GM23248 (cell line): ENCODE measurements around the gene TMPRSS3. TPM values are rescaled to one million over a fixed set of nuclear protein-coding genes. Genes with fewer than 3 reads are reported as not detected.

Experiments
- DNase-seq: peaks from one replicate; pipeline ENCODE4 v3.0.0-alpha.2; 2015
- H2AFZ ChIP-seq: fragments of 200-600 bp; sonication (generic); 2 replicates; pipeline ENCODE4 v1.6.1; 2016; ENCODE audit warnings: antibody characterized with exemption
- H3F3A ChIP-seq: fragments of 200-600 bp; sonication (generic); 2 replicates; pipeline ENCODE4 v1.6.1; 2016; ENCODE audit warnings: mild to moderate bottlenecking, antibody characterized with exemption, mixed run types; ENCODE audit not compliant: insufficient read depth
- H3K27ac ChIP-seq: fragments of 200-600 bp; sonication (generic); 2 replicates; pipeline ENCODE4 v1.5.1; 2016; ENCODE audit warnings: mild to moderate bottlenecking
- H3K27me3 ChIP-seq: fragments of 200-600 bp; sonication (generic); replicated peaks from 2 replicates; pipeline ENCODE4 v1.6.1; 2016; ENCODE audit warnings: mild to moderate bottlenecking; ENCODE audit not compliant: insufficient read depth
- H3K36me3 ChIP-seq: fragments of 200-600 bp; sonication (generic); 2 replicates; pipeline ENCODE4 v1.6.1; 2016; ENCODE audit warnings: low read depth, mild to moderate bottlenecking
- H3K4me1 ChIP-seq: fragments of 200-600 bp; sonication (generic); 2 replicates; pipeline ENCODE4 v1.6.1; 2016; ENCODE audit warnings: mild to moderate bottlenecking; ENCODE audit not compliant: insufficient read depth
- H3K4me2 ChIP-seq: fragments of 200-600 bp; sonication (generic); one replicate; pipeline ENCODE4 v1.6.1; 2016; ENCODE audit warnings: mild to moderate bottlenecking; ENCODE audit not compliant: unreplicated experiment
- H3K4me3 ChIP-seq: fragments of 200-600 bp; sonication (generic); 2 replicates; pipeline ENCODE4 v1.5.1; 2016; ENCODE audit warnings: mild to moderate bottlenecking
- H3K79me2 ChIP-seq: fragments of 200-600 bp; sonication (generic); 2 replicates; pipeline ENCODE4 v1.6.1; 2016; ENCODE audit warnings: mild to moderate bottlenecking; ENCODE audit not compliant: insufficient read depth
- H3K9ac ChIP-seq: fragments of 200-600 bp; sonication (generic); 2 replicates; pipeline ENCODE4 v1.6.1; 2016; ENCODE audit warnings: mild to moderate bottlenecking
- H3K9me2 ChIP-seq: fragments of 200-600 bp; sonication (generic); 2 replicates; pipeline ENCODE4 v1.6.1; 2016; ENCODE audit warnings: mixed run types, mild to moderate bottlenecking, moderate library complexity; ENCODE audit not compliant: insufficient read depth
- H3K9me3 ChIP-seq: fragments of 200-600 bp; sonication (generic); one replicate; pipeline ENCODE4 v1.6.1; 2017; ENCODE audit warnings: low read depth
- H4K20me1 ChIP-seq: fragments of 200-600 bp; sonication (generic); 2 replicates; pipeline ENCODE4 v1.6.0; 2016; ENCODE audit not compliant: insufficient read depth
- EZH2 ChIP-seq: fragments of 200-600 bp; sonication (generic); IDR thresholded peaks from 2 replicates; pipeline ENCODE4 v1.6.1; 2018; ENCODE audit warnings: antibody characterized with exemption, mild to moderate bottlenecking; ENCODE audit not compliant: insufficient read depth, poor library complexity, severe bottlenecking
- EZH2phosphoT487 ChIP-seq: fragments of 200-600 bp; sonication (generic); IDR thresholded peaks from 2 replicates; pipeline ENCODE4 v1.6.1; 2018; ENCODE audit warnings: antibody characterized with exemption, moderate library complexity, mild to moderate bottlenecking, low read depth; ENCODE audit not compliant: insufficient read depth
- WGBS, 2 experiments: methylation state at CpG; one replicate each; pipeline ENCODE4 v1.1.6; 2015 to 2017; ENCODE audit warnings: low lambda C conversion rate in 2 of 2, low coverage in 1 of 2; ENCODE audit errors: missing lambda C conversion rate in 2 of 2; 5-methylcytosine and 5-hydroxymethylcytosine counted together
- in situ Hi-C: fragments of 300-500 bp; cut with MboI; formaldehyde crosslinking; loops from 2 replicates; pipeline ENCODE4 v1.15.0; 2020
- polyA plus RNA-seq: library from polyadenylated mRNA; unstranded; fragments of >200 nt; fragmentation: Nextera tagmentation; extraction: Ambion mirVana; gene quantifications from 2 replicates; pipeline ENCODE4 v1.2.1, GENCODE V29; 2016
- total RNA-seq: library from RNA; depleted of rRNA; stranded (reverse); fragments of >200 nt; shearing (Covaris generic); gene quantifications from 2 replicates; pipeline ENCODE4 v1.2.3, GENCODE V29; 2014

Gene TMPRSS3
- total and polyA plus RNA-seq, 2 experiments from 2014 or later = not detected

DNA sequence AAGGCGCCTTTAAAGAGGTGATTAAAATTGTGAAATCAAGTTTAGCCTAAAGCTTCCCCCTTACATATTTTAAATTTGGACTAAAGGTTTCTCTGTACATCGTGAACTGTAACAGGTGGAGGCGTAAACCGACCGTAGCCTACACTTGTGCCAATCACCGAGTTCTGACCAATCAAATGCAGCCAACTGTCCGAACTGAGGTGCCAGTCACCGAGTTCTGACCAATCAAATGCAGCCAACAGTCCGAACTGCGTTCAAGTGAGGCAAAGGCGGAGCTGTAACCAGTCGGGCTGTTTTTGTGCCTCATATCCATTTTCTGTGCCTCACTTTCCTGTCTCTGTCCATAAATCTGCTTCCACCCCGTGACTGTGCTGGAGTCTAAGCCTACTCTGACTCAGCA, 36.9 kb downstream of the TMPRSS3 start:
- WGBS, 2 experiments = 52 to 54% methylated on average over 13 of the region's 13 CpGs

DNA sequence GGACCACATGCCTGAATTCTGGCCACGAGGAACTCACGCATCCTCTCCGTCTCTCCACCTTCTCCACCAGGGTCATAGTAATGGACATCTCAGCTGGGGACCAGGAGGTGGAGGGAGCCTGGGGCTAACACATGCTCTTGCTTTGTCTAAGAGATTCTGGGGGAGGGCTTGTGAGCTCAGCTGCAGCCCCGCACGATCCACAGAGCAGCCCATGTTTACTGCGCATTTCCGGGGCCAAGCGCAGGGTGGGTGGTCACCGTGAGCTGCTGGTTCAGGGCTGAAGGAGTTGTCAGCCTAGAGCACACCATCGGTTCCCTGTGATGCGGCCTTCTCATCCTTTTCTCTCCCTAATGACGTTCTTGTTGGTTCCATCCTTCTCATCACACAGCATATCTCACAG, 37.6 kb downstream of the TMPRSS3 start:
- no peak overlapping the region for H3K4me3 ChIP-seq
- no peaks in the 10 kb centered on the region for H3K79me2 ChIP-seq
- H3K9me2 ChIP-seq = no peaks in the 10 kb centered on the region
- no peaks in the 10 kb centered on the region for H3K9me3 ChIP-seq
- in situ Hi-C loops = no loop called here
- TF ChIP-seq EZH2 (no peak), EZH2phosphoT487 (no peak)
- 60 to 63% methylated on average over 12 of the region's 12 CpGs for WGBS, 2 experiments
- DNase-seq = no peak
- no peaks in the 10 kb centered on the region for H3F3A ChIP-seq
- no peak overlapping the region for H2AFZ ChIP-seq
- H3K27ac ChIP-seq = no peak overlapping the region
- H4K20me1 ChIP-seq = no peaks in the 10 kb centered on the region
- H3K36me3 ChIP-seq = no peaks in the 10 kb centered on the region
- H3K4me2 ChIP-seq = no peak overlapping the region
- H3K27me3 ChIP-seq = 0 out of 2 replicates have a peak, but pooled peaks cover 2% of the 10 kb centered on the region
- no peaks in the 10 kb centered on the region for H3K4me1 ChIP-seq
- H3K9ac ChIP-seq = no peak overlapping the region

More for the DNA sequence above, 36.9 kb downstream of the TMPRSS3 start:
- no peaks in the 10 kb centered on the region for H3K9me3 ChIP-seq
- H3K27me3 ChIP-seq = 0 out of 2 replicates have a peak, but pooled peaks cover 2% of the 10 kb centered on the region
- no peak overlapping the region for H3K4me3 ChIP-seq
- no peak overlapping the region for H3K27ac ChIP-seq
- no peaks in the 10 kb centered on the region for H3F3A ChIP-seq
- H3K79me2 ChIP-seq = no peaks in the 10 kb centered on the region
- no peaks in the 10 kb centered on the region for H3K9me2 ChIP-seq
- H3K36me3 ChIP-seq = no peaks in the 10 kb centered on the region
- in situ Hi-C loops = no loop called here
- no peak for TF ChIP-seq EZH2
- no peak for TF ChIP-seq EZH2phosphoT487
- no peaks in the 10 kb centered on the region for H4K20me1 ChIP-seq
- H3K4me1 ChIP-seq = no peaks in the 10 kb centered on the region
- no peak for DNase-seq
- H3K9ac ChIP-seq = no peak overlapping the region
- H3K4me2 ChIP-seq = no peak overlapping the region
- no peak overlapping the region for H2AFZ ChIP-seq

DNA sequence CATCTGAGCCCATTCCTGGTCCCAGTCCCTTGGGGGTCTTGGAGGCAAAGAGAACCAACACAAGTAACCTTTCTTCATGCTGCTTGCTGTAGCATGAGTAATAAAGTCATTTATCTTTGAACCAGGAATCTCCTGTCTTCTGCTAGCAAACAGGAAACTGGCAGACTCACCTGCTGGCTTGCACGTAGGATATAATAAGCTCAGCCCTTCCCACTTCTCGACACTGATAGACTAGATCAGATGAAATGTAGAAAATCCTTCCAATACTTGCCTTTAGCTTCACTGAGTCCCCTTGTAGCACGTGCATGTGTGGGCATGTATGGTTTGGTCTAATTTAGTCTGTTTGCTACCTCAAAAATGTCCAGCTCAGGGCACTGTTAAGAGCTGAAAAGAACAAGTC, 38.5 kb downstream of the TMPRSS3 start:
- Histone ChIP-seq H4K20me1 (no peaks in the 10 kb centered on the region), H3K27me3 (0 out of 2 replicates have a peak, but pooled peaks cover 2% of the 10 kb centered on the region), H3K79me2 (no peaks in the 10 kb centered on the region), H3K9me2 (no peaks in the 10 kb centered on the region), H3F3A (no peaks in the 10 kb centered on the region), H3K36me3 (no peaks in the 10 kb centered on the region), H3K27ac (no peak overlapping the region), H3K4me1 (no peaks in the 10 kb centered on the region), H3K9me3 (no peaks in the 10 kb centered on the region), H3K4me3 (no peak overlapping the region), H3K9ac (no peak overlapping the region), H2AFZ (no peak overlapping the region), H3K4me2 (no peak overlapping the region)
- TF ChIP-seq EZH2phosphoT487 = no peak
- TF ChIP-seq EZH2 = no peak
- DNase-seq = no peak
- 21 to 25% methylated on average over 3 of the region's 3 CpGs for WGBS, 2 experiments
- in situ Hi-C loops = no loop called here

DNA sequence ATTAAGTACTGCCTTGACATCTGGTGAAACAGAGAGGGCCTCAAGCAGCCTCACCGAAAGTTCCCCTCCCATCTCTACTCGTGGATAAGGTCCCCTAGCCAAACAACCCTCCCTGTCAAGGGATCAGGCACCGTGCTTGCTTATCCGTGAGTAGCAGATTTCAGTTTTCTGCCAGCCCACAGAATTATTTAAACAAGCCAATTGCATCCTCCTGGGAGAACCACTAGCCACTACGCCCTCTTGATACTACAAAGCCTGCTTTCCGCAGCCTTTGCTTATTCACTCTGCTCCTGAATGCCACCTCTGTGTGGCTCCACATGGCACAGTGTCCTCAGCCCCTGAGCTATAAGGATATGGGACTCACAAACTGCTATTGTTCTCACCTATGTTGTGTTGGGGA, 39.2 kb downstream of the TMPRSS3 start:
- no peak overlapping the region for H3K4me2 ChIP-seq
- no peaks in the 10 kb centered on the region for H4K20me1 ChIP-seq
- no peaks in the 10 kb centered on the region for H3K9me3 ChIP-seq
- no peak for DNase-seq
- no peaks in the 10 kb centered on the region for H3K9me2 ChIP-seq
- H3K4me3 ChIP-seq = no peak overlapping the region
- 0 out of 2 replicates have a peak, but pooled peaks cover 2% of the 10 kb centered on the region for H3K27me3 ChIP-seq
- no peak overlapping the region for H2AFZ ChIP-seq
- 15 to 21% methylated on average over 6 of the region's 6 CpGs for WGBS, 2 experiments
- no peak overlapping the region for H3K27ac ChIP-seq
- H3K79me2 ChIP-seq = no peaks in the 10 kb centered on the region
- H3K4me1 ChIP-seq = no peaks in the 10 kb centered on the region
- no peaks in the 10 kb centered on the region for H3K36me3 ChIP-seq
- no peak for TF ChIP-seq EZH2
- TF ChIP-seq EZH2phosphoT487 = no peak
- H3F3A ChIP-seq = no peaks in the 10 kb centered on the region
- in situ Hi-C loops = no loop called here
- H3K9ac ChIP-seq = no peak overlapping the region

DNA sequence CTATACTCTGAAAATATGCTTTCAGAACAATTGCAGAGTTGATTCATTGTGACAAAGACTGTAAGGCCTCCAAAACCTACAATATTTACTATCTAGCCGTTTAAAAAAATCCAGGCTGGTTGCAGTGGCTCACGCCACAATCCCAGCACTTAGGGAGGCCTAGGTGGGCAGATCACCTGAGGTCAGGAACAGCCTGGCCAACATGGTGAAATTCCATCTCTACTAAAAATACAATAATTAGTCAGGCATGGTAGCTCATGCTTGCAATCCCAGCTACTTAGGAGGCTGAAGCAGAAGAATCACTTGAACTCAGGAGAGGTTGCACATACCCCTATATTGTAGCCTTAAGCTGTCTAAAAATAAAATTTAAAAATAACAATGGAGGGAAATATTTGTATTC, 39.8 kb downstream of the TMPRSS3 start:
- H3K36me3 ChIP-seq = no peaks in the 10 kb centered on the region
- in situ Hi-C loops = no loop called here
- H3K4me2 ChIP-seq = no peak overlapping the region
- no peak overlapping the region for H3K4me3 ChIP-seq
- H3K9ac ChIP-seq = no peak overlapping the region
- no peak overlapping the region for H2AFZ ChIP-seq
- no peaks in the 10 kb centered on the region for H3K4me1 ChIP-seq
- 6 to 19% methylated on average over 2 of the region's 2 CpGs for WGBS, 2 experiments
- no peaks in the 10 kb centered on the region for H4K20me1 ChIP-seq
- TF ChIP-seq EZH2 (no peak), EZH2phosphoT487 (no peak)
- no peaks in the 10 kb centered on the region for H3F3A ChIP-seq
- H3K9me2 ChIP-seq = no peaks in the 10 kb centered on the region
- H3K9me3 ChIP-seq = no peaks in the 10 kb centered on the region
- H3K79me2 ChIP-seq = no peaks in the 10 kb centered on the region
- 0 out of 2 replicates have a peak, but pooled peaks cover under 1% of the 10 kb centered on the region for H3K27me3 ChIP-seq
- H3K27ac ChIP-seq = no peak overlapping the region
- DNase-seq = no peak
